ENCODE data around the gene RABEP2. TPM values are rescaled to one million over a fixed set of nuclear protein-coding genes. Genes with fewer than 3 reads are reported as not detected.
"Not testable (repeated sequence)": the region's sequence is repeated elsewhere in the genome, so short reads cannot be mapped to it uniquely, and the experiment has no call there.

Gene RABEP2
- total RNA-seq, 1 experiment from 2014 or later = 48.5 TPM

GRCh38 chr16:28884045-28884444 is 41.0 kb downstream of the RABEP2 start:
- Histone ChIP-seq H3K9me3 (ENCODE audit: insufficient read depth, low read depth) (no peaks in the 10 kb centered on the region), H3K9me2 (ENCODE audit: insufficient read depth) (no peaks in the 10 kb centered on the region), H4K20me1 (ENCODE audit: insufficient read depth) (no peaks in the 10 kb centered on the region), H3K4me3 (no peak overlapping the region), H3K27me3 (ENCODE audit: insufficient read depth, low read depth) (no peaks in the 10 kb centered on the region), H2AFZ (no peak overlapping the region), H3K36me3 (ENCODE audit: low read depth) (no peaks in the 10 kb centered on the region), H3K27ac (no peak overlapping the region), H3K4me1 (replicated peaks; ENCODE audit: insufficient read depth) (peaks cover 2% of the 10 kb centered on the region; the same call in 1 of the 2 replicates), H3K79me2 (ENCODE audit: low read depth) (no peaks in the 10 kb centered on the region), H3F3A (ENCODE audit: insufficient read depth, low read depth) (no peaks in the 10 kb centered on the region), H3K4me2 (no peak overlapping the region)
- CTCF ChIA-PET = no interaction called here
- TF ChIP-seq EZH2 (IDR thresholded peaks at IDR 0.05; ENCODE audit: low read depth) (no peak), CTCF (conservative IDR thresholded peaks at IDR 0.05) (no peak)
- intact Hi-C loops (cut with micrococcal nuclease; ENCODE audit: unreplicated experiment) = no loop called here
- POLR2A ChIA-PET (ENCODE audit: unreplicated experiment) = no interaction called here
- no TSS peak for BruUV-seq (replicated peaks)
- no peak for DNase-seq

GRCh38 chr16:28883221-28883996 is 41.6 kb downstream of the RABEP2 start:
- intact Hi-C loops (cut with micrococcal nuclease; ENCODE audit: unreplicated experiment) = no loop called here
- H2AFZ ChIP-seq = no peak overlapping the region
- DNase-seq = no peak
- no peaks in the 10 kb centered on the region for H3K27me3 ChIP-seq (ENCODE audit: insufficient read depth, low read depth)
- H4K20me1 ChIP-seq (ENCODE audit: insufficient read depth) = no peaks in the 10 kb centered on the region
- H3K27ac ChIP-seq = no peak overlapping the region
- no TSS peak for BruUV-seq (replicated peaks)
- no peaks in the 10 kb centered on the region for H3K9me3 ChIP-seq (ENCODE audit: insufficient read depth, low read depth)
- ChIA-PET POLR2A (ENCODE audit: unreplicated experiment) (no interaction called here), CTCF (no interaction called here)
- no peak overlapping the region for H3K4me3 ChIP-seq
- no peak overlapping the region for H3K4me2 ChIP-seq
- peaks cover 6% of the 10 kb centered on the region; the same call in 1 of the 2 replicates for H3K4me1 ChIP-seq (replicated peaks; ENCODE audit: insufficient read depth)
- no peaks in the 10 kb centered on the region for H3F3A ChIP-seq (ENCODE audit: insufficient read depth, low read depth)
- no peak for TF ChIP-seq EZH2 (IDR thresholded peaks at IDR 0.05; ENCODE audit: low read depth)
- no peak for TF ChIP-seq CTCF (conservative IDR thresholded peaks at IDR 0.05)
- no peaks in the 10 kb centered on the region for H3K79me2 ChIP-seq (ENCODE audit: low read depth)
- no peaks in the 10 kb centered on the region for H3K36me3 ChIP-seq (ENCODE audit: low read depth)
- H3K9me2 ChIP-seq (ENCODE audit: insufficient read depth) = no peaks in the 10 kb centered on the region

- no peaks in the 10 kb centered on the region for H3K27me3 ChIP-seq (ENCODE audit: insufficient read depth, low read depth)
- peaks cover 6% of the 10 kb centered on the region; the same call in 1 of the 2 replicates for H3K4me1 ChIP-seq (replicated peaks; ENCODE audit: insufficient read depth)
- H3K36me3 ChIP-seq (ENCODE audit: low read depth) = no peaks in the 10 kb centered on the region
- no peaks in the 10 kb centered on the region for H3F3A ChIP-seq (ENCODE audit: insufficient read depth, low read depth)
- BruUV-seq (replicated peaks) = no TSS peak
- TF ChIP-seq CTCF (conservative IDR thresholded peaks at IDR 0.05) (no peak), EZH2 (IDR thresholded peaks at IDR 0.05; ENCODE audit: low read depth) (no peak)
- CTCF ChIA-PET = no interaction called here
- H3K9me3 ChIP-seq (ENCODE audit: insufficient read depth, low read depth) = no peaks in the 10 kb centered on the region
- no peak for DNase-seq
- no peaks in the 10 kb centered on the region for H4K20me1 ChIP-seq (ENCODE audit: insufficient read depth)
- no peak overlapping the region for H3K27ac ChIP-seq
- H2AFZ ChIP-seq = no peak overlapping the region
- H3K4me2 ChIP-seq = no peak overlapping the region
- H3K9me2 ChIP-seq (ENCODE audit: insufficient read depth) = no peaks in the 10 kb centered on the region
- intact Hi-C loops (cut with micrococcal nuclease; ENCODE audit: unreplicated experiment) = no loop called here
- POLR2A ChIA-PET (ENCODE audit: unreplicated experiment) = no interaction called here
- H3K4me3 ChIP-seq = no peak overlapping the region
- no peaks in the 10 kb centered on the region for H3K79me2 ChIP-seq (ENCODE audit: low read depth)
Observed at GRCh38 chr16:28882551-28883160, 42.4 kb downstream of the RABEP2 start.

- H3K79me2 ChIP-seq (ENCODE audit: low read depth); H3K27ac ChIP-seq; H3K4me1 ChIP-seq (replicated peaks; ENCODE audit: insufficient read depth); H4K20me1 ChIP-seq (ENCODE audit: insufficient read depth); POLR2A ChIA-PET (ENCODE audit: unreplicated experiment); H2AFZ ChIP-seq; H3K27me3 ChIP-seq (ENCODE audit: insufficient read depth, low read depth); H3K9me3 ChIP-seq (ENCODE audit: insufficient read depth, low read depth); H3K36me3 ChIP-seq (ENCODE audit: low read depth); H3K4me3 ChIP-seq; BruUV-seq (replicated peaks); H3K4me2 ChIP-seq; H3F3A ChIP-seq (ENCODE audit: insufficient read depth, low read depth); intact Hi-C loops (cut with micrococcal nuclease; ENCODE audit: unreplicated experiment); CTCF ChIA-PET; H3K9me2 ChIP-seq (ENCODE audit: insufficient read depth); DNase-seq: not testable (repeated sequence)
Observed at GRCh38 chr16:28881565-28881964, 43.5 kb downstream of the RABEP2 start.

All from PC-9 (cell line).